Spinal cord (tissue), 10 donors: ENCODE results near the gene HMMR. TPM values are rescaled to one million over a fixed set of nuclear protein-coding genes. Genes with fewer than 3 reads are reported as not detected.

ENCODE experiments used
- DNase-seq, 6 donors: peaks; one replicate each; pipeline versions ENCODE4 v3.0.0 to v3.0.0-alpha.2; 2013 to 2015; ENCODE audit warnings: low spot score in 6 of 6, low read depth in 4 of 6
- H3K27ac ChIP-seq: one replicate; pipeline ENCODE4 v1.5.1; 2013; ENCODE audit warnings: low read depth, low read length, control low read depth
- H3K27me3 ChIP-seq: one replicate; pipeline ENCODE4 v1.6.1; 2013; ENCODE audit warnings: low read length; ENCODE audit not compliant: control insufficient read depth, insufficient read depth
- H3K36me3 ChIP-seq: one replicate; pipeline ENCODE4 v1.6.1; 2013; ENCODE audit warnings: low read length; ENCODE audit not compliant: control insufficient read depth, insufficient read depth
- H3K4me1 ChIP-seq: one replicate; pipeline ENCODE4 v1.6.1; 2013; ENCODE audit warnings: low read length; ENCODE audit not compliant: control insufficient read depth, insufficient read depth
- H3K4me3 ChIP-seq: one replicate; pipeline ENCODE4 v1.5.1; 2013; ENCODE audit warnings: low read depth, low read length, control low read depth
- H3K9me3 ChIP-seq: one replicate; pipeline ENCODE4 v1.6.1; 2013; ENCODE audit warnings: low read length; ENCODE audit not compliant: control insufficient read depth, insufficient read depth
- WGBS: methylation state at CpG from one replicate; pipeline ENCODE4 v1.1.5; 2013; ENCODE audit warnings: missing lambda C conversion rate; ENCODE audit not compliant: insufficient coverage; 5-methylcytosine and 5-hydroxymethylcytosine counted together
- polyA plus RNA-seq, 2 donors: library from polyadenylated mRNA; unstranded; fragments of 120-200 nt; gene quantifications; one replicate each; pipeline ENCODE4 v1.2.1, GENCODE V29; 2013; ENCODE audit not compliant: insufficient read length in 2 of 2
- total RNA-seq, 2 donors: library from RNA; depleted of rRNA in 1 of 2; stranded (reverse); fragments of 120-200 nt in 1 of 2; fragments of >200 nt in 1 of 2; gene quantifications; one replicate each; pipeline versions ENCODE4 v1.2.3 to v1.2.4, GENCODE V29; 2013 to 2014
- donor health status: healthy.

HMMR gene
- total and polyA plus RNA-seq, 4 donors: 4.5 to 12.2 (median 8.0) TPM

- Histone ChIP-seq H3K4me3 (peak overlapping the region; percentile 61), H3K36me3 (no peaks in the 10 kb centered on the region), H3K9me3 (no peaks in the 10 kb centered on the region), H3K27ac (peak overlapping the region; percentile 97), H3K27me3 (no peaks in the 10 kb centered on the region), H3K4me1 (peaks cover 11% of the 10 kb centered on the region)
- WGBS: 4% methylated on average over 10 of the region's 17 CpGs
- peak in 5 of 6 donors; percentile 51 to 88 (median 65) for DNase-seq
These were observed 43.0 kb downstream of the HMMR start for GRCh38 chr5:163503106-163504078.

- Histone ChIP-seq H3K9me3 (no peaks in the 10 kb centered on the region), H3K36me3 (no peaks in the 10 kb centered on the region), H3K4me1 (peaks cover 13% of the 10 kb centered on the region), H3K4me3 (peak overlapping the region; percentile 61), H3K27ac (peak overlapping the region; percentile 97), H3K27me3 (no peaks in the 10 kb centered on the region)
- DNase-seq: peak in 5 of 6 donors; percentile 29 to 77 (median 61)
- WGBS: 2% methylated on average over 21 of the region's 27 CpGs
These were observed 43.9 kb downstream of the HMMR start for GRCh38 chr5:163504079-163504931.

- DNase-seq: no peak
- peak overlapping the region; percentile 97 for H3K27ac ChIP-seq
- no peaks in the 10 kb centered on the region for H3K36me3 ChIP-seq
- no peaks in the 10 kb centered on the region for H3K9me3 ChIP-seq
- no peaks in the 10 kb centered on the region for H3K27me3 ChIP-seq
- peaks cover 13% of the 10 kb centered on the region for H3K4me1 ChIP-seq
- WGBS: 0% methylated on average over 5 of the region's 7 CpGs
- H3K4me3 ChIP-seq: peak overlapping the region; percentile 61
These were observed 44.6 kb downstream of the HMMR start for GRCh38 chr5:163505049-163505367.

- Histone ChIP-seq H3K27ac (peak within 1 kb of the TSS; percentile 97), H3K9me3 (no peaks in the 10 kb centered on the region), H3K4me1 (peaks cover 13% of the 10 kb centered on the region), H3K27me3 (no peaks in the 10 kb centered on the region), H3K4me3 (peak within 1 kb of the TSS; percentile 61), H3K36me3 (no peaks in the 10 kb centered on the region)
- 0% methylated on average over 58 of the region's 64 CpGs for WGBS
- DNase-seq: peak; percentile 77 to 98 (median 88)
These were observed 45.1 kb downstream of the HMMR start, which contains the start of gene MAT2B for GRCh38 chr5:163505368-163506094. MAT2B (plus strand) TSS chr5:163505619; CDS start chr5:163505687, 68 bp downstream.

GRCh38 chr5:163506095-163506457, 45.6 kb downstream of the HMMR start:
- Histone ChIP-seq H3K9me3 (no peaks in the 10 kb centered on the region), H3K36me3 (no peaks in the 10 kb centered on the region), H3K27me3 (no peaks in the 10 kb centered on the region), H3K4me1 (peaks cover 13% of the 10 kb centered on the region), H3K4me3 (peak overlapping the region; percentile 61), H3K27ac (peak overlapping the region; percentile 97)
- peak in 1 of 6 donors; percentile 4 for DNase-seq
- WGBS: 0% methylated on average over 4 of the region's 9 CpGs

GRCh38 chr5:163506726-163507125, 46.3 kb downstream of the HMMR start:
- Histone ChIP-seq H3K27me3 (no peaks in the 10 kb centered on the region), H3K36me3 (no peaks in the 10 kb centered on the region), H3K4me1 (peaks cover 13% of the 10 kb centered on the region), H3K4me3 (peak overlapping the region; percentile 61), H3K9me3 (no peaks in the 10 kb centered on the region), H3K27ac (peak overlapping the region; percentile 97)
- no peak for DNase-seq
- WGBS: no CpG with 5 or more reads among the region's 8 CpGs

- peaks cover 13% of the 10 kb centered on the region for H3K4me1 ChIP-seq
- no CpG with 5 or more reads among the region's 5 CpGs for WGBS
- peak overlapping the region; percentile 64 for H3K27ac ChIP-seq
- no peaks in the 10 kb centered on the region for H3K27me3 ChIP-seq
- no peaks in the 10 kb centered on the region for H3K9me3 ChIP-seq
- no peak for DNase-seq
- H3K36me3 ChIP-seq: peaks cover 7% of the 10 kb centered on the region
- H3K4me3 ChIP-seq: no peak overlapping the region
These were observed 48.3 kb downstream of the HMMR start for GRCh38 chr5:163508753-163509152.

GRCh38 chr5:163509291-163509951, 49.0 kb downstream of the HMMR start:
- Histone ChIP-seq H3K4me3 (peak overlapping the region; percentile 9), H3K4me1 (peaks cover 13% of the 10 kb centered on the region), H3K9me3 (no peaks in the 10 kb centered on the region), H3K27ac (peak overlapping the region; percentile 64), H3K36me3 (peaks cover 7% of the 10 kb centered on the region), H3K27me3 (no peaks in the 10 kb centered on the region)
- WGBS: 21% methylated on average over 2 of the region's 7 CpGs
- DNase-seq: peak in 2 of 6 donors; percentile 21 to 72

- no peak for DNase-seq
- Histone ChIP-seq H3K9me3 (no peaks in the 10 kb centered on the region), H3K27me3 (no peaks in the 10 kb centered on the region), H3K4me3 (no peak overlapping the region), H3K4me1 (peaks cover 6% of the 10 kb centered on the region), H3K27ac (no peak overlapping the region), H3K36me3 (peaks cover 14% of the 10 kb centered on the region)
- WGBS: 100% methylated on average over 1 of the region's 5 CpGs
These were observed 52.1 kb downstream of the HMMR start for GRCh38 chr5:163512526-163512925.
